HepG2 (cell line): Measurements from ENCODE around the gene ADRM1. TPM values are rescaled to one million over a fixed set of nuclear protein-coding genes. Genes with fewer than 3 reads are reported as not detected.

Experiments
- CREB1 ChIP-seq, 2 experiments: fragments of 450-650 bp in 1 of 2; IDR thresholded peaks; 2 replicates each; pipeline ENCODE4 v1.6.1; 2016 to 2017; ENCODE audit warnings: control low read depth in 1 of 2, mild to moderate bottlenecking in 1 of 2, missing compliant biosample characterization in 1 of 2, missing genetic modification characterization in 1 of 2
- TCF7L2 ChIP-seq: IDR thresholded peaks from 2 replicates; pipeline ENCODE4 v1.6.1; 2011; ENCODE audit warnings: mild to moderate bottlenecking, low read depth, low read length, moderate library complexity
- TSC22D2 ChIP-seq: sonication (generic); formaldehyde crosslinking; IDR thresholded peaks from 2 replicates; pipeline ENCODE4 v1.5.1; 2020; ENCODE audit warnings: missing genetic modification reagents, mild to moderate bottlenecking, borderline replicate concordance
- ZNF143 ChIP-seq: sonication (generic); formaldehyde crosslinking; IDR thresholded peaks from 2 replicates; pipeline ENCODE4 v1.4.0; 2020; ENCODE audit warnings: missing genetic modification reagents
- ZNF20 ChIP-seq: sonication (generic); formaldehyde crosslinking; IDR thresholded peaks from 2 replicates; pipeline ENCODE4 v1.4.0; 2020; ENCODE audit warnings: mild to moderate bottlenecking, moderate library complexity, missing genetic modification reagents
- ZNF446 ChIP-seq: sonication (generic); formaldehyde crosslinking; IDR thresholded peaks from 2 replicates; pipeline ENCODE4 v1.5.0; 2020; ENCODE audit warnings: mild to moderate bottlenecking, missing genetic modification reagents
- ZNF501 ChIP-seq: sonication (generic); formaldehyde crosslinking; IDR thresholded peaks from 2 replicates; pipeline ENCODE4 v1.5.1; 2020; ENCODE audit warnings: mild to moderate bottlenecking, moderate library complexity, missing genetic modification reagents
- ZNF556 ChIP-seq: sonication (generic); formaldehyde crosslinking; IDR thresholded peaks from 2 replicates; pipeline ENCODE4 v1.4.0; 2020; ENCODE audit warnings: mild to moderate bottlenecking, missing genetic modification reagents, borderline replicate concordance
- ZNF704 ChIP-seq: sonication (generic); formaldehyde crosslinking; IDR thresholded peaks from 2 replicates; pipeline ENCODE4 v1.8.1; 2023; ENCODE audit warnings: mild to moderate bottlenecking, inconsistent platforms, moderate library complexity, missing genetic modification reagents, borderline replicate concordance
- polyA plus RNA-seq, 8 experiments: library from polyadenylated mRNA; depleted of rRNA in 3 of 8; stranded (reverse) in 7 of 8; unstranded in 1 of 8; fragments of >200 nt; fragmentation: Illumina TruSeq in 4 of 8; extraction: Trizol in 4 of 8; gene quantifications; 2 replicates each; pipeline versions ENCODE4 v1.2.1 to v1.2.3, GENCODE V29; 2011 to 2016; ENCODE audit warnings: low read depth in 4 of 8, missing spikeins in 1 of 8, mixed read lengths in 1 of 8; ENCODE audit not compliant: insufficient read depth in 1 of 8
- total RNA-seq, 5 experiments: library from RNA; depleted of rRNA; stranded (reverse); fragments of >200 nt; fragmentation: Illumina TruSeq; extraction: Trizol; gene quantifications; 2 replicates each; pipeline ENCODE4 v1.2.3, GENCODE V29; 2016; ENCODE audit warnings: low read depth in 1 of 5
- TF ChIP-seq, protein P1 (sequence below), 2 experiments: fragments of 450-650 bp in 1 of 2; sonication (generic) in 1 of 2; formaldehyde crosslinking in 1 of 2; IDR thresholded peaks; 2 replicates each; pipeline versions ENCODE4 v1.6.1 to v1.8.0; 2016 to 2022; ENCODE audit warnings: antibody characterized with exemption in 1 of 2, mild to moderate bottlenecking in 1 of 2, missing genetic modification reagents in 1 of 2
- TF ChIP-seq, protein P2 (sequence below): sonication (generic); formaldehyde crosslinking; IDR thresholded peaks from 2 replicates; pipeline ENCODE4 v1.9.0; 2021; ENCODE audit warnings: mild to moderate bottlenecking, missing genetic modification reagents

Gene ADRM1
- total and polyA plus RNA-seq, 2 of the 13 experiments (the other 11 are each of a cell fraction or from before 2014, with no cell fraction given) = 92.9 to 154 TPM

- TF ChIP-seq ZNF20 (CRISPR knock-in tag) (no peak), ZNF446 (CRISPR knock-in tag) (no peak), ZNF704 (CRISPR knock-in tag) (no peak), ZNF501 (CRISPR knock-in tag) (peak; percentile 6; the same call in 1 of the 2 replicates), ZNF556 (CRISPR knock-in tag) (0 out of 2 replicates have a peak, but pooled peaks have one; percentile 22), ZNF143 (CRISPR knock-in tag) (no peak), TCF7L2 (no peak), TSC22D2 (CRISPR knock-in tag) (no peak), CREB1 (IDR thresholded peaks at IDR 0.05) (no peak), CREB1 (CRISPR knock-in tag; IDR thresholded peaks at IDR 0.05) (no peak)
- TF ChIP-seq, protein P1, sequence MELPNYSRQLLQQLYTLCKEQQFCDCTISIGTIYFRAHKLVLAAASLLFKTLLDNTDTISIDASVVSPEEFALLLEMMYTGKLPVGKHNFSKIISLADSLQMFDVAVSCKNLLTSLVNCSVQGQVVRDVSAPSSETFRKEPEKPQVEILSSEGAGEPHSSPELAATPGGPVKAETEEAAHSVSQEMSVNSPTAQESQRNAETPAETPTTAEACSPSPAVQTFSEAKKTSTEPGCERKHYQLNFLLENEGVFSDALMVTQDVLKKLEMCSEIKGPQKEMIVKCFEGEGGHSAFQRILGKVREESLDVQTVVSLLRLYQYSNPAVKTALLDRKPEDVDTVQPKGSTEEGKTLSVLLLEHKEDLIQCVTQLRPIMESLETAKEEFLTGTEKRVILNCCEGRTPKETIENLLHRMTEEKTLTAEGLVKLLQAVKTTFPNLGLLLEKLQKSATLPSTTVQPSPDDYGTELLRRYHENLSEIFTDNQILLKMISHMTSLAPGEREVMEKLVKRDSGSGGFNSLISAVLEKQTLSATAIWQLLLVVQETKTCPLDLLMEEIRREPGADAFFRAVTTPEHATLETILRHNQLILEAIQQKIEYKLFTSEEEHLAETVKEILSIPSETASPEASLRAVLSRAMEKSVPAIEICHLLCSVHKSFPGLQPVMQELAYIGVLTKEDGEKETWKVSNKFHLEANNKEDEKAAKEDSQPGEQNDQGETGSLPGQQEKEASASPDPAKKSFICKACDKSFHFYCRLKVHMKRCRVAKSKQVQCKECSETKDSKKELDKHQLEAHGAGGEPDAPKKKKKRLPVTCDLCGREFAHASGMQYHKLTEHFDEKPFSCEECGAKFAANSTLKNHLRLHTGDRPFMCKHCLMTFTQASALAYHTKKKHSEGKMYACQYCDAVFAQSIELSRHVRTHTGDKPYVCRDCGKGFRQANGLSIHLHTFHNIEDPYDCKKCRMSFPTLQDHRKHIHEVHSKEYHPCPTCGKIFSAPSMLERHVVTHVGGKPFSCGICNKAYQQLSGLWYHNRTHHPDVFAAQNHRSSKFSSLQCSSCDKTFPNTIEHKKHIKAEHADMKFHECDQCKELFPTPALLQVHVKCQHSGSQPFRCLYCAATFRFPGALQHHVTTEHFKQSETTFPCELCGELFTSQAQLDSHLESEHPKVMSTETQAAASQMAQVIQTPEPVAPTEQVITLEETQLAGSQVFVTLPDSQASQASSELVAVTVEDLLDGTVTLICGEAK (IDR thresholded peaks at IDR 0.05) = no peak
- TF ChIP-seq, protein P1 (CRISPR knock-in tag; IDR thresholded peaks at IDR 0.05) = peak; percentile 47; the same call in 1 of the 2 replicates
- TF ChIP-seq, protein P2, sequence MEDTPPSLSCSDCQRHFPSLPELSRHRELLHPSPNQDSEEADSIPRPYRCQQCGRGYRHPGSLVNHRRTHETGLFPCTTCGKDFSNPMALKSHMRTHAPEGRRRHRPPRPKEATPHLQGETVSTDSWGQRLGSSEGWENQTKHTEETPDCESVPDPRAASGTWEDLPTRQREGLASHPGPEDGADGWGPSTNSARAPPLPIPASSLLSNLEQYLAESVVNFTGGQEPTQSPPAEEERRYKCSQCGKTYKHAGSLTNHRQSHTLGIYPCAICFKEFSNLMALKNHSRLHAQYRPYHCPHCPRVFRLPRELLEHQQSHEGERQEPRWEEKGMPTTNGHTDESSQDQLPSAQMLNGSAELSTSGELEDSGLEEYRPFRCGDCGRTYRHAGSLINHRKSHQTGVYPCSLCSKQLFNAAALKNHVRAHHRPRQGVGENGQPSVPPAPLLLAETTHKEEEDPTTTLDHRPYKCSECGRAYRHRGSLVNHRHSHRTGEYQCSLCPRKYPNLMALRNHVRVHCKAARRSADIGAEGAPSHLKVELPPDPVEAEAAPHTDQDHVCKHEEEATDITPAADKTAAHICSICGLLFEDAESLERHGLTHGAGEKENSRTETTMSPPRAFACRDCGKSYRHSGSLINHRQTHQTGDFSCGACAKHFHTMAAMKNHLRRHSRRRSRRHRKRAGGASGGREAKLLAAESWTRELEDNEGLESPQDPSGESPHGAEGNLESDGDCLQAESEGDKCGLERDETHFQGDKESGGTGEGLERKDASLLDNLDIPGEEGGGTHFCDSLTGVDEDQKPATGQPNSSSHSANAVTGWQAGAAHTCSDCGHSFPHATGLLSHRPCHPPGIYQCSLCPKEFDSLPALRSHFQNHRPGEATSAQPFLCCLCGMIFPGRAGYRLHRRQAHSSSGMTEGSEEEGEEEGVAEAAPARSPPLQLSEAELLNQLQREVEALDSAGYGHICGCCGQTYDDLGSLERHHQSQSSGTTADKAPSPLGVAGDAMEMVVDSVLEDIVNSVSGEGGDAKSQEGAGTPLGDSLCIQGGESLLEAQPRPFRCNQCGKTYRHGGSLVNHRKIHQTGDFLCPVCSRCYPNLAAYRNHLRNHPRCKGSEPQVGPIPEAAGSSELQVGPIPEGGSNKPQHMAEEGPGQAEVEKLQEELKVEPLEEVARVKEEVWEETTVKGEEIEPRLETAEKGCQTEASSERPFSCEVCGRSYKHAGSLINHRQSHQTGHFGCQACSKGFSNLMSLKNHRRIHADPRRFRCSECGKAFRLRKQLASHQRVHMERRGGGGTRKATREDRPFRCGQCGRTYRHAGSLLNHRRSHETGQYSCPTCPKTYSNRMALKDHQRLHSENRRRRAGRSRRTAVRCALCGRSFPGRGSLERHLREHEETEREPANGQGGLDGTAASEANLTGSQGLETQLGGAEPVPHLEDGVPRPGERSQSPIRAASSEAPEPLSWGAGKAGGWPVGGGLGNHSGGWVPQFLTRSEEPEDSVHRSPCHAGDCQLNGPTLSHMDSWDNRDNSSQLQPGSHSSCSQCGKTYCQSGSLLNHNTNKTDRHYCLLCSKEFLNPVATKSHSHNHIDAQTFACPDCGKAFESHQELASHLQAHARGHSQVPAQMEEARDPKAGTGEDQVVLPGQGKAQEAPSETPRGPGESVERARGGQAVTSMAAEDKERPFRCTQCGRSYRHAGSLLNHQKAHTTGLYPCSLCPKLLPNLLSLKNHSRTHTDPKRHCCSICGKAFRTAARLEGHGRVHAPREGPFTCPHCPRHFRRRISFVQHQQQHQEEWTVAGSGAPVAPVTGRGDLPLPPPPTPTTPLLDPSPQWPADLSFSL (CRISPR knock-in tag) = no peak
Measured at GRCh38 chr20:62305149-62305764, 2.5 kb downstream of the ADRM1 start (continued).
